22Rv1 (cell line): Measurements from ENCODE around the gene CANX.

ENCODE experiments used
- H3K27ac ChIP-seq: fragments of 450-650 bp; 2 replicates; pipeline ENCODE4 v1.5.1; 2017
- CTCF ChIP-seq: fragments of 450-650 bp; IDR thresholded peaks from 2 replicates; pipeline ENCODE4 v1.5.1; 2017; ENCODE audit warnings: mild to moderate bottlenecking
- ZFX ChIP-seq: fragments of 450-650 bp; IDR thresholded peaks from 2 replicates; pipeline ENCODE4 v1.6.1; 2017; ENCODE audit warnings: antibody characterized with exemption, borderline replicate concordance

The CANX gene

GRCh38 chr5:179765400-179765799 lies 66.6 kb downstream of the CANX start:
- TF ChIP-seq CTCF = no peak
- no peak for TF ChIP-seq ZFX
- H3K27ac ChIP-seq = no peak overlapping the region

- no peak overlapping the region for H3K27ac ChIP-seq
- TF ChIP-seq ZFX (no peak), CTCF (no peak)
Measured at GRCh38 chr5:179766021-179766725, 67.4 kb downstream of the CANX start.

GRCh38 chr5:179766726-179767455 lies 68.1 kb downstream of the CANX start:
- H3K27ac ChIP-seq = no peak overlapping the region
- no peak for TF ChIP-seq ZFX
- TF ChIP-seq CTCF = no peak

GRCh38 chr5:179767496-179768100 lies 68.8 kb downstream of the CANX start:
- TF ChIP-seq ZFX (no peak), CTCF (no peak)

GRCh38 chr5:179768326-179769085 lies 69.7 kb downstream of the CANX start:
- TF ChIP-seq ZFX (no peak), CTCF (no peak)
- H3K27ac ChIP-seq = no peak overlapping the region

More at GRCh38 chr5:179767496-179768100, 68.8 kb downstream of the CANX start:
- no peak overlapping the region for H3K27ac ChIP-seq

- H3K27ac ChIP-seq = no peak overlapping the region
- no peak for TF ChIP-seq CTCF
Measured at GRCh38 chr5:179769271-179769670, 70.5 kb downstream of the CANX start.
